Astrocyte (in vitro differentiated cells and primary cell): ENCODE data around the gene RBBP8NL. TPM values are rescaled to one million over a fixed set of nuclear protein-coding genes. Genes with fewer than 3 reads are reported as not detected.
A peak's percentile ranks its signal among the peaks of the same experiment; 100 is the strongest.

Source experiments
- DNase-seq: peaks from one replicate; pipeline ENCODE4 v3.0.0-alpha.2; 2010; ENCODE audit warnings: low read depth
- FAIRE-seq: peaks from 2 replicates; lab custom pipeline; 2011; peaks lifted over from hg19 to GRCh38; lab: Jason Lieb, UNC
- H2AFZ ChIP-seq: 2 replicates; pipeline ENCODE4 v1.6.0; 2012; ENCODE audit warnings: low read depth, low read length, inconsistent platforms
- H3K27ac ChIP-seq: 2 replicates; pipeline ENCODE4 v1.5.1; 2011; ENCODE audit warnings: low read depth, low read length, inconsistent platforms
- H3K27me3 ChIP-seq: 2 replicates; pipeline ENCODE4 v1.6.0; 2011; ENCODE audit warnings: low read length, inconsistent platforms; ENCODE audit not compliant: insufficient read depth
- H3K36me3 ChIP-seq: 2 replicates; pipeline ENCODE4 v1.5.1; 2011; ENCODE audit warnings: low read length, inconsistent platforms; ENCODE audit not compliant: insufficient read depth
- H3K4me1 ChIP-seq: 2 replicates; pipeline ENCODE4 v1.5.1; 2011; ENCODE audit warnings: low read length, inconsistent platforms; ENCODE audit not compliant: insufficient read depth
- H3K4me2 ChIP-seq: 2 replicates; pipeline ENCODE4 v1.6.0; 2012; ENCODE audit warnings: low read length, inconsistent platforms
- H3K4me3 ChIP-seq: 2 replicates; pipeline ENCODE4 v1.5.1; 2011; ENCODE audit warnings: low read depth, mild to moderate bottlenecking, low read length, inconsistent platforms; ENCODE audit not compliant: insufficient read depth
- H3K79me2 ChIP-seq: 2 replicates; pipeline ENCODE4 v1.6.0; 2012; ENCODE audit warnings: mild to moderate bottlenecking, low read length, inconsistent platforms; ENCODE audit not compliant: insufficient read depth
- H3K9ac ChIP-seq: 2 replicates; pipeline ENCODE4 v1.6.0; 2012; ENCODE audit warnings: mild to moderate bottlenecking, low read length, inconsistent platforms
- H3K9me3 ChIP-seq: 2 replicates; pipeline ENCODE4 v1.5.1; 2012; ENCODE audit warnings: low read depth, mild to moderate bottlenecking, low read length, inconsistent platforms; ENCODE audit not compliant: insufficient read depth
- H4K20me1 ChIP-seq: 2 replicates; pipeline ENCODE4 v1.6.0; 2012; ENCODE audit warnings: low read length, inconsistent platforms; ENCODE audit not compliant: insufficient read depth
- H3K27ac Mint-ChIP-seq: one replicate; pipeline ENCODE4 v1.8.0; 2021; ENCODE audit warnings: mild to moderate bottlenecking, mixed read lengths; ENCODE audit not compliant: unreplicated experiment
- H3K27me3 Mint-ChIP-seq: one replicate; pipeline ENCODE4 v1.8.0; 2021; ENCODE audit warnings: low read depth, mixed read lengths; ENCODE audit not compliant: unreplicated experiment
- H3K36me3 Mint-ChIP-seq: one replicate; pipeline ENCODE4 v1.8.0; 2021; ENCODE audit warnings: low read depth, mixed read lengths; ENCODE audit not compliant: unreplicated experiment
- H3K4me1 Mint-ChIP-seq: one replicate; pipeline ENCODE4 v1.8.0; 2021; ENCODE audit warnings: low read depth, mixed read lengths; ENCODE audit not compliant: unreplicated experiment
- H3K4me3 Mint-ChIP-seq: one replicate; pipeline ENCODE4 v1.8.0; 2021; ENCODE audit warnings: mild to moderate bottlenecking, moderate library complexity, mixed read lengths; ENCODE audit not compliant: unreplicated experiment
- H3K9me3 Mint-ChIP-seq: one replicate; pipeline ENCODE4 v1.8.0; 2021; ENCODE audit warnings: mild to moderate bottlenecking, mixed read lengths; ENCODE audit not compliant: unreplicated experiment
- CTCF ChIP-seq: IDR thresholded peaks from 2 replicates; pipeline ENCODE4 v1.5.1; 2011; ENCODE audit warnings: low read depth, mild to moderate bottlenecking, inconsistent platforms, low read length, moderate library complexity; ENCODE audit not compliant: insufficient read depth
- EZH2 ChIP-seq: IDR thresholded peaks from 2 replicates; pipeline ENCODE4 v1.6.1; 2012; ENCODE audit warnings: mild to moderate bottlenecking, low read length, inconsistent platforms; ENCODE audit not compliant: insufficient read depth
- total RNA-seq: library from RNA; stranded (reverse); gene quantifications from 2 replicates; pipeline ENCODE4 v1.2.1, GENCODE V29; 2021

Gene RBBP8NL
- total RNA-seq, 1 donor from 2014 or later = 0.14 TPM

- Histone ChIP-seq H3K9ac (no peak overlapping the region), H3K4me2 (no peak overlapping the region), H2AFZ (no peak overlapping the region), H4K20me1 (peaks cover 29% of the 10 kb centered on the region), H3K36me3 (peaks cover 2% of the 10 kb centered on the region), H3K4me1 (peaks cover 33% of the 10 kb centered on the region), H3K79me2 (peaks cover 5% of the 10 kb centered on the region), H3K27me3 (peaks cover 3% of the 10 kb centered on the region), H3K27ac (no peak overlapping the region), H3K9me3 (no peaks in the 10 kb centered on the region), H3K4me3 (no peak overlapping the region)
- TF ChIP-seq CTCF (no peak), EZH2 (no peak)
- H3K4me3 Mint-ChIP-seq = no peak overlapping the region
- FAIRE-seq (no peak), DNase-seq (no peak)
- no peaks in the 10 kb centered on the region for H3K27me3 Mint-ChIP-seq
- peaks cover 2% of the 10 kb centered on the region for H3K9me3 Mint-ChIP-seq
- H3K36me3 Mint-ChIP-seq = peaks cover 6% of the 10 kb centered on the region
- peaks cover 31% of the 10 kb centered on the region for H3K4me1 Mint-ChIP-seq
- peak overlapping the region; percentile 47 for H3K27ac Mint-ChIP-seq
These were observed 49.6 kb downstream of the RBBP8NL start for GRCh38 chr20:62377615-62378178.

DNA sequence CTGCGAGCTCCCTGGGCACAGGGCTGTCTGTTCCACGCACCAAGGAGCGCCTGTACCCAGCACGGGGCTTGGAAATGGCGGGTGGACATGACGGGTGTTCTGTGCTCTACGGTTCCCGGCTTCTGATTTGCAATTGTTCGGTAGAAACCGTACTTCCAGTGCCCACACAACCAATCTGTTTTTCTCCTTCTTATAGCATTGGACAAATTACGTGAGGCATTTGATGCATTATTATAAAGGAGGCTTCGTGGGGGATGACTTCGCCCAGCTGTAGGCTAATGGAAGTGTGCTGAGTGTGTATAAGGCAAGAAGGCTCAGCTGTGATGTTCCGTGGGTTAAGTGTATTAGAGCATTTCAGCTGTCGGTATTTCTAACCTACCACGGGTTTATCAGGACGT, 50.3 kb downstream of the RBBP8NL start:
- Histone ChIP-seq H3K27me3 (peaks cover 3% of the 10 kb centered on the region), H3K79me2 (peaks cover 4% of the 10 kb centered on the region), H4K20me1 (peaks cover 24% of the 10 kb centered on the region), H2AFZ (no peak overlapping the region), H3K36me3 (peaks cover under 1% of the 10 kb centered on the region), H3K4me3 (no peak overlapping the region), H3K9ac (no peak overlapping the region), H3K9me3 (no peaks in the 10 kb centered on the region), H3K4me2 (no peak overlapping the region), H3K27ac (no peak overlapping the region), H3K4me1 (peaks cover 33% of the 10 kb centered on the region)
- TF ChIP-seq CTCF = no peak
- no peak for TF ChIP-seq EZH2
- H3K36me3 Mint-ChIP-seq = peaks cover 4% of the 10 kb centered on the region
- peaks cover 2% of the 10 kb centered on the region for H3K9me3 Mint-ChIP-seq
- DNase-seq = no peak
- H3K4me1 Mint-ChIP-seq = peaks cover 31% of the 10 kb centered on the region
- H3K4me3 Mint-ChIP-seq = no peak overlapping the region
- no peaks in the 10 kb centered on the region for H3K27me3 Mint-ChIP-seq
- no peak for FAIRE-seq
- H3K27ac Mint-ChIP-seq = no peak overlapping the region
